Measurements from ENCODE around the gene CBX4.
A peak's percentile ranks its signal among the peaks of the same experiment; 100 is the strongest.

CBX4 gene

DNA sequence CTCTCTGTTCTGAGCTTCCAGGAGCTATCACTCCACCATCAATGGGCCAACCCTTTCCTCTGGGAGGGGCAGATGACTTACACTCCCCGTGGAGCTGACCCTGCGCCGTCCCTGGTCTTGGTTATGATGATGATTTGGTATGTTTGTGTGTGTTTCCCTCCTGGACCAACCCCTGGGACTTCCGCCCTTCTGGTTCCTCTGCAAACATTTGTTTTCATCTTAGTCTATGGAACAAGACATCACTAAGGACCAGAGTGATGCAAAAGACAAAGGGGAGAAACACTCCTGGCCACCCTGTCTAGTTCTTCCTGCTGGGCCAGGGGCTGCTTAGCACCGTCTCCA, 13.7 kb downstream of the CBX4 start:
- Mint-ChIP-seq H3K27me3 (peaks cover 6 to 48% of the 10 kb centered on the region in 2 donors), H3K4me3 (no peak overlapping the region), H3K27ac (no peak overlapping the region), H3K36me3 (ENCODE audit: insufficient read depth) (peaks cover 7% of the 10 kb centered on the region), H3K9me3 (no peaks in the 10 kb centered on the region), H3K4me1 (ENCODE audit: low read depth in 2 of 2) (peaks cover 7 to 13% of the 10 kb centered on the region in 2 donors)
- ATAC-seq (replicated peaks) (no peak), DNase-seq (no peak)

DNA sequence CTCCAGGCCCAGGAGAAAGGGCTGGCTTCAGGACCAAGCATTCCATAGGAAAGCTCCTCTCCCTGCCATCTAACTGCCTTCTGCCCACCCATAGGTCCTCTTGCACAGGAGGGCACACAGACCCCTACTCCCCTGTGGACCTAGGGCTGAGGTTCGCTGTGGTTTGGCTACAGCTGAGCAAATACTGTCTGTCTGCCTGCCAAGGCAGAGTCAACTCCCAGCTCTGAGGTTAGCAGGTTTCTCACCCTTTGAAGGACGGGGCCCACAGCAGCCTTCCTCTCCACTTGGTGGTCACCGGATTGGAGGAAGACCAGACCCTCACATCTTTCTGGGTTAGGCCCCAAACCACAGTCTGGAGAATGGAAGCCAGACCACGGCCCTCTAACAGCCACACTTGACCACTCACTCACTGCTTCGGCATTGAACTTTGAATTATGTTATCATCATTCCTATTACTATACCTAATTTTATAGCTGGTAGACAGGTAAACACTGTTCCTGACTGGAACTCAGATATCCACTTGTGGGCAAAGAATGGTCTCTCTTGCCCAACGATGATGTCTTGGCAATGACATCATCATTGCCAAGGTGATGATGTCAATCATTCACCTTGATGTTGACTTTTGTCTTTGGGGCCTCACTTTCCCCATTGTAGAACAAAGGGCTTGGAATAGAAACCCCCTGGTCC, 14.2 kb downstream of the CBX4 start:
- ATAC-seq (replicated peaks): no peak
- H3K27ac Mint-ChIP-seq: no peak overlapping the region
- no peak for DNase-seq
- peaks cover 9 to 53% of the 10 kb centered on the region in 2 donors for H3K27me3 Mint-ChIP-seq
- H3K4me3 Mint-ChIP-seq: no peak overlapping the region
- peaks cover 7 to 13% of the 10 kb centered on the region in 2 donors for H3K4me1 Mint-ChIP-seq (ENCODE audit: low read depth in 2 of 2)
- no peaks in the 10 kb centered on the region for H3K9me3 Mint-ChIP-seq
- H3K36me3 Mint-ChIP-seq (ENCODE audit: insufficient read depth): peaks cover 9% of the 10 kb centered on the region

DNA sequence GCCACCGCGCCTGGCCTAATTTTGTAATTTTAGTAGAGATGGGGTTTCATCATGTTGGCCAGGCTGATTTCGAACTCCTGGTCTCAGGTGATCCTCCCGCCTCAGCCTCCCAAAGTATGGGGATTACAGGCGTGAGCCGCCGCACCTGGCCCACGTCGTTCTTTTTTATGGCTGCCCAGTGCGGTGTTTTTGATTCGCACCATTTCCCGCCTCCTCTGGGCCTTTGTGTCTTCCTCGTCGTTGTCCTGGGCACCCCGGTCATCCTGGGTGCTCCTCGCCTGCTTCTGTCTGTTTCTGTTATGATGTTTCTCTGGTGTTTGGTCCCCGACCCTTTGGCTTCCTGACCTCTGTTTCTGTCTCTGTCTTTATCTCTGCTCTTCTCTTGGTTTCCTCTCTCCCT, 15.0 kb downstream of the CBX4 start:
- Mint-ChIP-seq H3K27me3 (peaks cover 11 to 61% of the 10 kb centered on the region in 2 donors), H3K4me1 (ENCODE audit: low read depth in 2 of 2) (peaks cover 7 to 11% of the 10 kb centered on the region in 2 donors), H3K27ac (no peak overlapping the region), H3K36me3 (ENCODE audit: insufficient read depth) (peaks cover 9% of the 10 kb centered on the region), H3K4me3 (no peak overlapping the region), H3K9me3 (no peaks in the 10 kb centered on the region)
- DNase-seq: no peak
- ATAC-seq (replicated peaks): no peak

DNA sequence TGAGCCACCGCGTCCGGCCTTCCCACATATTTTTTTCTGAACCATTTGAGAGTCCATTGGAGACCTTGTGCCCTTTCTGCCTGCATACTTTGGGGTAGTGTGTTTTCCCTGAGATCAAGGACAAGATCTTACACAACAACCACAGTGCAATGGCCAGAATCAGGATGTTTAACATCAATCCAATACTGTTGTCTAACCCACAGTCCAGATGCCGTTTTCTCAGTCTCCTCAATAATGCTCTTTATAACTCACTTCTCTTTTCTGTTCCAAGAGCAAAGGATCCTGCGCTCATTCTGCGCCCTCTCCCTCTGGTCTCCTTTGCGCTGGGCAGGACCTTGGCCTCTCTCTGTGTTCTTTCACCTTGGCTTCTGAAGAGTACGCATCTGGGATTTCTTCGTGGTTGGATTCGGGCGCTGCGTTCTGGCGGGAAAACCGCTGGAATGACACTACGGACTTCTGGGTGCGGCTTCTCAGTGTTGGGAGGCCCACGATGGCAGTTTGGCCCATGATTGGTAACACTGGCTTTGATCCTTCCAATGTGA, 16.6 kb downstream of the CBX4 start:
- Mint-ChIP-seq H3K9me3 (no peaks in the 10 kb centered on the region), H3K4me1 (ENCODE audit: low read depth in 2 of 2) (peaks cover 5 to 7% of the 10 kb centered on the region in 2 donors), H3K36me3 (ENCODE audit: insufficient read depth) (peaks cover 9% of the 10 kb centered on the region), H3K27me3 (peaks cover 11 to 76% of the 10 kb centered on the region in 2 donors), H3K27ac (no peak overlapping the region), H3K4me3 (no peak overlapping the region)
- ATAC-seq (replicated peaks) (no peak), DNase-seq (no peak)

DNA sequence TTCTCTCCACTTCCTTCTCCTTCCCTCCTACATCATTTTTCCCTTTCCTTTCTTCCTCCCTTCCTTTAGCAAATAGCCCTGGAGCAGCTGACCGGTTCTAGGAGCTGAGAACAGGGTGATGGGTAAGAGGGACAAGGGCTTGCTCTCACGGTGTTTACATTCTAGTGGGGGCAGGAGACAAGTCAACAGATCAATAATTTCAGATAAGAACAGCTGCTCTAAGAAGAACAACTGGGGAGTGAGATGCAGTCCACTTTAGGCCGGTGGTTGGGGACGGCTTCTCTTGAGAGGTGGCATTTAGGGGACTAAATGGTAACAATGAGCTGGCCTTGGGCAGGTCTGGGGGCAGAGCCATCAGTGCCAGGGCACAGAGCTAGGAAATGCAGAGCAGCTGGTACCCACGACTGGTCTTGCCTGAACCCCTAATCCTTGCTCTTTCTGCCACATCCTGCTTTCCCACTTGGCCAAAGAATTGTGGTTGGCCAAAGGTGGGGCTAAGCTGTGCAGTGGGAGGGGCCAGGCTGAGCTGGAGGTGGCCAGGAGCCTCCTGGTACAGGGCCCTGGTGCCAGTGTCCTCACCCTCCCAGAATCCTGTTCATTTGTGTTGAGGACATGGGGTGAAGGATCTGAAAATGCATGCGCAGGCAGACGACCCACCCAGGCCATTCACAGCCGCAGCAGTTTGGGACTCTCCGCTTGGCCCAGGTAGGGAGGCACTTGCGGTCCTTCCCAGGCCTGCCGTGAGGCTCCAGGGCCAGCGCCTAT, 17.7 kb downstream of the CBX4 start:
- DNase-seq: no peak
- Mint-ChIP-seq H3K27me3 (peaks cover 16 to 85% of the 10 kb centered on the region in 2 donors), H3K4me3 (no peak overlapping the region), H3K9me3 (no peaks in the 10 kb centered on the region), H3K36me3 (ENCODE audit: insufficient read depth) (peaks cover 7% of the 10 kb centered on the region), H3K27ac (no peak overlapping the region), H3K4me1 (ENCODE audit: low read depth in 2 of 2) (peaks cover 2 to 5% of the 10 kb centered on the region in 2 donors)
- ATAC-seq (replicated peaks): no peak

DNA sequence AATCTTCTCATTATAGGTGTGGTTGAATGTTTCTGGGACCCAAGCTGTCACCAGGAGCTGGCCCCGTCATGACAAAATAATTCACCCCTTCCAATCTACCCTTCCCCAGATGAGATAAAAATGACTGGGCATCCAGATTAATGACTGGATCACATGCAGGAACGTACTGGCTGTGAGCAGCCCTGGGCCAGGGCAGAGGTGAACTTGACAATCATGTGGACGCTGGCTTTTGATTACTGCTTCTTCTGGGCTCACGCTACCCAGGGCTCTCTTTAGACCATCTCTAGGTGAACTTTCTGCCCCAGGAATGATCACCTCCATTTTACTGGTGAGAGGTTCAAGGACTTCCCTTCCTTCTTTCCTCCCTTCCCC, 18.3 kb downstream of the CBX4 start:
- ATAC-seq (replicated peaks) (no peak), DNase-seq (no peak)
- no peak overlapping the region for H3K4me3 Mint-ChIP-seq
- peaks cover 21 to 85% of the 10 kb centered on the region in 2 donors for H3K27me3 Mint-ChIP-seq
- peaks cover 7% of the 10 kb centered on the region for H3K36me3 Mint-ChIP-seq (ENCODE audit: insufficient read depth)
- H3K4me1 Mint-ChIP-seq (ENCODE audit: low read depth in 2 of 2): peaks cover 0 to 7% of the 10 kb centered on the region in 2 donors
- no peaks in the 10 kb centered on the region for H3K9me3 Mint-ChIP-seq
- H3K27ac Mint-ChIP-seq: no peak overlapping the region

DNA sequence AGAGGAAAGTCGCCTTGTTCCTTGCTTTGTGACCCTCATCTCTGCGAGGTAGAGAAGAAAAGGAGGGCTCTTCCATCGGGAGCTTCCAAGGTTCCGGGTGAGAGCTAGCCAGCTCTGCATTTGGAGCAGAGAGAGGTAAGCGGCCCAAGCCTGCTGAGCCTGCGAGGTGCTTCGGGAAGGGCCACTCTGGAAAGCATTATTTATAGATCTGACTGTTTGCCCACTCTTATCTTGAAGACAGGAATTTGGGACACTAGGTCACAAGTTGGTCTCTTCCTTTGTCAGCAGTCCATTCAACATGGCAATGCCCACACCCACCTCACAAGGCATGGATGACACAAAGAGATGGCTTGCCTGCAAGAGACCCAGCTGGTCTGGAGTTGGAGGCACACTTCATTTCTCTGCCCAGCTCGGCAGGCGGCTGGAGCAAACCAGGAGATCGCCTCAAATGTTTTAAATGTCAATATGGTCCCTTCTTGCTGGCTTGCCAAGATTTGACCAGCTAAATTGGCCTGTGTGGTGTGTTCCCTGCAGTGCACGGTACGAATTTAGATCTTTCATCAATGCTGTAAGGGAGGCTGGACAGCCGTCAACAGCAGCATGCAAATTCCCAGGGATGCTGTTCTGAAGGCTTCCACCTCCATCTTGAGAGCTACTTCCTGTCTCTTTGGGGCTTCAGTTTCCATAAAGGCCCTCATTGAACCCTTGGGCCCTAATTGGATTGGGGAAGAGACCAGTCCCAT, 19.5 kb downstream of the CBX4 start:
- DNase-seq (no peak), ATAC-seq (replicated peaks) (no peak)
- peaks cover 0 to 4% of the 10 kb centered on the region in 2 donors for H3K4me1 Mint-ChIP-seq (ENCODE audit: low read depth in 2 of 2)
- no peak overlapping the region for H3K4me3 Mint-ChIP-seq
- peaks cover 7% of the 10 kb centered on the region for H3K36me3 Mint-ChIP-seq (ENCODE audit: insufficient read depth)
- peaks cover 22 to 83% of the 10 kb centered on the region in 2 donors for H3K27me3 Mint-ChIP-seq
- H3K9me3 Mint-ChIP-seq: no peaks in the 10 kb centered on the region
- H3K27ac Mint-ChIP-seq: no peak overlapping the region

DNA sequence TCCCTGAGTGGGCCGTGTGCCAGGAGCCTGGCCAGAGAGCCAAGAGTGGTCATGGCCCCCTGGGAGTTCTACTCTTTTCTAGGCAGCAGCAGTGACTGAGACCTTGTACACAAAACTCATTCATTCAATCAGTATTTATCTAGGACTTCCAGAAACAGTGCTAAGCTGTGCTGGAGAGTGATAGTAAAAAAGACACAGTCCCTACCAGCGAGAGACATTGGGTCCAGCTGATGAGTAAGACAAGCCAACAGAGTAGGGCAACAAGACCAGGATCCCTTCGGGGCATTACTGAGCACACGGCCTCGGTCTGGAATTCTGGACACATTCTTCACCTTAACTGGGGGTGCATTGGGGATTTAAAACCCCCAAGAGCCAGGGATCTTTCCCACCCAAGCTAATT, 20.2 kb downstream of the CBX4 start:
- Mint-ChIP-seq H3K27me3 (peaks cover 23 to 83% of the 10 kb centered on the region in 2 donors), H3K9me3 (no peaks in the 10 kb centered on the region), H3K4me3 (no peak overlapping the region), H3K36me3 (ENCODE audit: insufficient read depth) (peaks cover 11% of the 10 kb centered on the region), H3K4me1 (ENCODE audit: low read depth in 2 of 2) (peaks cover 5 to 10% of the 10 kb centered on the region in 2 donors), H3K27ac (no peak overlapping the region)
- ATAC-seq (replicated peaks) (no peak), DNase-seq (no peak)

DNA sequence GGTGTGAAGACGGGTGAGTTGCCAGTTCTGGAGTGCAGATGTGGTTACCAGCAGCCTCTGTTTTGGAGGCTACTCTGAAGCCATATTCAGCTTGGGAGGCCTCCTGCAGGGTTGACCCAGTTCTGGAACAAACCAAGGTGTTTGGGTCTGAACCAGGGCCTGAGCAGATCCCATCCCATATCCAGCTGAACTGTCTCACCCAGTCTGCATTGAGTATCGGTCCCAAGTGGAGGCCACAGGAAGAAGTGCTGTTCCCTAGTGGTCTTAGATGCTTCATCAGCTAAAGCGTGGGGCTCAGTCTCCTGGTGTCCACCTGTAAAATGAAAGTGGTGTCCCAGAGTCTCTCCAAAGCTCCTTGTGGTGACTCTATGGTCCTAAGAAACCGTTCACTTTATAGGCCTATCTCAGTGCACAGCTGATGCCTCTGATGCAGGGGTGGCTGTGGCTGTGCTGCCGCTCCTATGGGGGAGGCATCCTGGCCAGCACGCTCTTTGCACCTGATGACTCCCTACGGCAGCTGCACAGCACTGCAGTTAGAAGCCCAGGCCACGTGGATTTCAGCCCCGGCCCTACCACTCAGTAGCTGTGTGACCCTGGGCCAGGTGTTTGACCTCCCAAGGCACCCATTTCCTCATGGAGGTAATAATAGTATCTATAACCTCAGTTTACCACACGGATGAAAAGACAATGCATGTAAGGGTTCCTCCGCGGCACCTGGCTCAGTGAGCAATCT, 21.0 kb downstream of the CBX4 start:
- ATAC-seq (replicated peaks) (no peak), DNase-seq (no peak)
- Mint-ChIP-seq H3K36me3 (ENCODE audit: insufficient read depth) (peaks cover 11% of the 10 kb centered on the region), H3K27ac (no peak overlapping the region), H3K27me3 (peaks cover 24 to 77% of the 10 kb centered on the region in 2 donors), H3K9me3 (no peaks in the 10 kb centered on the region), H3K4me3 (no peak overlapping the region), H3K4me1 (ENCODE audit: low read depth in 2 of 2) (peaks cover 5 to 10% of the 10 kb centered on the region in 2 donors)

DNA sequence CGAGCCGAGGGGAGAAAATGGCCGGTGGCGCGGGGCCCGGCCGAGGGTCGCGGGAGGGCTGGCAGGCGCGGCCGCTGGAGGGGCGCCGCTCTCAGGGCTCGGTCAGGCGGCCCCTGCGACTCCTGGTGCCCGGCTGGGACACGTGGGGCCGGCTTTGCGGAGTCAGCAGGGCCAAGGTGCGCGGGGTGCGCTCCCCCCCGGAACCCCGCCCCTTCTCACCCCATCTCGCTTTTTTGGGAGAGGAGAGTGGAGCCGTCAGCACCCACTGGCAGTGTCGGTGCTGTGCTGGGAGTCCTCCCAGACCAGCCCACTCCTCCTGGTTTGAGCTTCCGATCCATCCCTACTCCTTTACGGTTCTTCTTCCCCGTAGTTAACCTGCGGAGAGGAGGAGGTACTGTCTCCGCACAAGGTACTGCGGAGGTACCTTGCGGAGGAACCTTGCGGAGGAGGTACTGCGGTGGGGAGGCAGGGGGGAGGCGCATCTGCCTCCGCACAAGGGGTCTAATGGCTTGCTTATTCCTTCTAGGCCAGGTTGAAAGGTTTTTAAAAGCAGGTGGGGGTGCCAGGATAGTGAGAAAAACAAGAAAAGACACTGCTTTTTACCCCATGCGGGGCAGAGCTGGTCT, 23.3 kb downstream of the CBX4 start:
- Mint-ChIP-seq H3K27ac (no peak overlapping the region), H3K27me3 (peaks cover 34 to 81% of the 10 kb centered on the region in 2 donors)

DNA sequence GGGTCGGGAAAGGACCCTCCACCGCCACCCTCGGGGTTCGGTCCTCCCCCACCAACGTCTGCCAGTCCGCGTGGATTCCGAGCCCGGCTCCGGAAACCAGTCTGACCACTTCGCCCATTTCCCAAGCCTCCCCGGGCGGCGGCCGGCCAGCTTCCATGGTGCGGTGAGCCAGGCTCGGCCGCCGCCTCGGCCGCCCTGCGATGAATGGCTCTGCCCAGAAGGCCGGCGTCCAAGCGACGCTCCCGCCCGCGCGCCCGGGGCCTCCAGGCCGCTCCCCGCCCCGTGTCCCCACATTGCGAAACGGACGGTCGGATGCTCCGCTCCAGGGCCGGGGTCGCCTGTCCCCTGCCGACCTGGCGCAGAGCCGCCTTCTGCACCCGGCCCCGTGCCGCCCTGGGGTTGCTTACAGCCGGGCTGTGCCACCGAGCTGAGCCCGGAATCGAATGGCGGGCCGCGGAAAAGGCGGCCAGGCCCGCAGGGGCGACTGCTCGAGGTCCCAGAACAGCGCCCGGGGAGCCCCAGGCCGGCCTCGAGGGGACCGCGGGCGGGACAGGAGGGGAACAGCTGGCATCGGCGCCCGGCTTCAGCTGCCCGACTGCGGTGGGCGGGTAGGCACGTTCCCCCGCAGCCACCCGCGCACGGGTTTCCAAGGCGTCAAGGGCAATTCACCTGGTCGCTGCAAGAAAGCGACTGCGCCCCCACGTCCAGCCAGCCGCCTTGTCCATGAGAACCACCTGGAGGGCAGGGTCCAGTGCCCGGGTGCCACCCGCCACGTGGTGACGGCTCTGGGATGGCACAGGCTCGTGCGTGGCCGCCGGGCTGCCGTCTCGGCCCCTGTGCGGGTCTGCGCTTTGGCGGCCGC, 24.0 kb downstream of the CBX4 start:
- peaks cover 37 to 80% of the 10 kb centered on the region in 2 donors for H3K27me3 Mint-ChIP-seq
- DNase-seq (no peak), ATAC-seq (replicated peaks) (no peak)
- H3K9me3 Mint-ChIP-seq: no peaks in the 10 kb centered on the region
- peaks cover 19 to 21% of the 10 kb centered on the region in 2 donors for H3K4me1 Mint-ChIP-seq (ENCODE audit: low read depth in 2 of 2)
- H3K4me3 Mint-ChIP-seq: peak overlapping the region in 1 of 2 donors; percentile 76
- H3K36me3 Mint-ChIP-seq (ENCODE audit: insufficient read depth): peaks cover 21% of the 10 kb centered on the region
- H3K27ac Mint-ChIP-seq: peak overlapping the region in 1 of 2 donors; percentile 84

More for the DNA sequence above, 23.3 kb downstream of the CBX4 start:
- no peaks in the 10 kb centered on the region for H3K9me3 Mint-ChIP-seq
- peaks cover 16% of the 10 kb centered on the region for H3K36me3 Mint-ChIP-seq (ENCODE audit: insufficient read depth)
- no peak for ATAC-seq (replicated peaks)
- peaks cover 14 to 17% of the 10 kb centered on the region in 2 donors for H3K4me1 Mint-ChIP-seq (ENCODE audit: low read depth in 2 of 2)
- H3K4me3 Mint-ChIP-seq: peak overlapping the region in 1 of 2 donors; percentile 36
- DNase-seq: no peak
